ENCODE measurements around the gene LTBP2. TPM values are rescaled to one million over a fixed set of nuclear protein-coding genes. Genes with fewer than 3 reads are reported as not detected.

LTBP2 gene
- total and polyA plus RNA-seq, 2 of the 13 experiments (the other 11 are each of a cell fraction or from before 2014, with no cell fraction given), result 0.20 to 0.41 TPM

GRCh38 chr14:74491956-74492775, 119.9 kb downstream of the LTBP2 start (continued):
- no peak for TF ChIP-seq BCLAF1 (IDR thresholded peaks at IDR 0.05)
- no peak for TF ChIP-seq ATF3 (CRISPR knock-in tag; IDR thresholded peaks at IDR 0.05)
- TF ChIP-seq GLMP (CRISPR knock-in tag; IDR thresholded peaks at IDR 0.05; ENCODE audit: borderline replicate concordance), result no peak
- no peak for TF ChIP-seq ZNF839 (CRISPR knock-in tag; IDR thresholded peaks at IDR 0.05; ENCODE audit: borderline replicate concordance)

- in situ Hi-C loops (cut with HindIII; ENCODE audit: extremely low pct_ligation_motif_present, low pct_unique_long_range_greater_than_20kb), result no loop called here
- peaks cover 41% of the 10 kb centered on the region for H3K79me2 ChIP-seq (ENCODE audit: insufficient read depth, low read length)
- intact Hi-C loops (cut with micrococcal nuclease; ENCODE audit: unreplicated experiment), result no loop called here
Observed at GRCh38 chr14:74490486-74490885, 121.6 kb downstream of the LTBP2 start.

More at GRCh38 chr14:74490486-74490885, 121.6 kb downstream of the LTBP2 start:
- FAIRE-seq (no peak), ATAC-seq (no peak), DNase-seq (ENCODE audit: low spot score) (no peak)
- Histone ChIP-seq H3K27me3 (ENCODE audit: control insufficient read depth in 1 of 2, insufficient read depth in 2 of 2, low read length in 2 of 2) (no peaks in the 10 kb centered on the region; a peak in 1 of 5 replicates), H2AFZ (ENCODE audit: low read length) (no peak overlapping the region), H3K4me2 (ENCODE audit: low read depth, low read length) (no peak overlapping the region), H3K4me3 (replicated peaks in 1 of 3; ENCODE audit: insufficient read depth in 1 of 3, low read depth in 2 of 3, low read length in 3 of 3) (no peak overlapping the region), H3K4me1 (ENCODE audit: insufficient read depth, low read length) (peaks cover 34% of the 10 kb centered on the region), H3K9ac (ENCODE audit: insufficient read depth, low read depth, low read length) (no peak overlapping the region), H3K27ac (ENCODE audit: extremely low read length, insufficient read depth, low read length) (no peak overlapping the region), H4K20me1 (ENCODE audit: insufficient read depth, low read length) (peaks cover 6% of the 10 kb centered on the region; the same call in 1 of the 2 replicates), H3K9me3 (ENCODE audit: low read length) (no peaks in the 10 kb centered on the region), H3K36me3 (replicated peaks in 1 of 2; ENCODE audit: control insufficient read depth in 1 of 2, insufficient read depth in 2 of 2, low read length in 2 of 2) (peaks cover 2 to 12% of the 10 kb centered on the region in 2 experiments; a peak in 4 of 5 replicates)
- ChIA-PET POLR2A (no interaction called here), CTCF (ENCODE audit: low intra/inter-chr PET ratio, low total read pairs) (no interaction called here)
- TF ChIP-seq ZNF790 (CRISPR knock-in tag; IDR thresholded peaks at IDR 0.05; ENCODE audit: borderline replicate concordance) (no peak), AHR (CRISPR knock-in tag; IDR thresholded peaks at IDR 0.05) (no peak), JARID2 (CRISPR knock-in tag; IDR thresholded peaks at IDR 0.05; ENCODE audit: insufficient replicate concordance) (no peak), ZNF326 (CRISPR knock-in tag; IDR thresholded peaks at IDR 0.05; ENCODE audit: borderline replicate concordance) (no peak), MTERF4 (CRISPR knock-in tag; IDR thresholded peaks at IDR 0.05) (no peak), ZSCAN30 (CRISPR knock-in tag; IDR thresholded peaks at IDR 0.05) (no peak), ARHGAP35 (CRISPR knock-in tag; IDR thresholded peaks at IDR 0.05; ENCODE audit: borderline replicate concordance) (no peak), LBX2 (CRISPR knock-in tag; IDR thresholded peaks at IDR 0.05; ENCODE audit: borderline replicate concordance) (no peak), ZFYVE20 (CRISPR knock-in tag; IDR thresholded peaks at IDR 0.05; ENCODE audit: borderline replicate concordance, low read depth) (no peak)
- WGBS (ENCODE audit: low lambda C conversion rate), result 96% methylated on average over 1 of the region's 1 CpG
- no TSS peak for BruUV-seq (replicated peaks)

Data from HepG2 (cell line).